ENCODE measurements around the gene PLAAT3.

- TF ChIP-seq POLR2A (IDR thresholded peaks at IDR 0.05; ENCODE audit: low read length): no peak
- TF ChIP-seq GATA1 (IDR thresholded peaks at IDR 0.05; ENCODE audit: low read depth, low read length): no peak
These were observed 5.6 kb downstream of the PLAAT3 start for GRCh38 chr11:63608353-63609345.

Data from erythroblast (primary cell).